ENCODE data around the gene RELN. TPM values are rescaled to one million over a fixed set of nuclear protein-coding genes. Genes with fewer than 3 reads are reported as not detected.

RELN gene
- total RNA-seq, 4 donors from 2014 or later: 2.5 to 10.1 (median 6.5) TPM

- intact Hi-C loops (cut with DNase I): no loop called here
- Histone ChIP-seq H3K4me1 (no peaks in the 10 kb centered on the region), H3K4me3 (no peak overlapping the region), H3K36me3 (no peaks in the 10 kb centered on the region), H3K27ac (replicated peaks in 1 of 4) (no peak overlapping the region), H3K9me3 (no peaks in the 10 kb centered on the region), H3K27me3 (no peaks in the 10 kb centered on the region)
- TF ChIP-seq CTCF (IDR thresholded peaks at IDR 0.05) (no peak), POLR2A (IDR thresholded peaks at IDR 0.05; ENCODE audit: low read depth) (no peak)
- WGBS: 84% methylated on average over 3 of the region's 3 CpGs
- no peak for DNase-seq (ENCODE audit: extremely low spot score)
Observed at GRCh38 chr7:103859709-103860108, 129.7 kb downstream of the RELN start.

DNA sequence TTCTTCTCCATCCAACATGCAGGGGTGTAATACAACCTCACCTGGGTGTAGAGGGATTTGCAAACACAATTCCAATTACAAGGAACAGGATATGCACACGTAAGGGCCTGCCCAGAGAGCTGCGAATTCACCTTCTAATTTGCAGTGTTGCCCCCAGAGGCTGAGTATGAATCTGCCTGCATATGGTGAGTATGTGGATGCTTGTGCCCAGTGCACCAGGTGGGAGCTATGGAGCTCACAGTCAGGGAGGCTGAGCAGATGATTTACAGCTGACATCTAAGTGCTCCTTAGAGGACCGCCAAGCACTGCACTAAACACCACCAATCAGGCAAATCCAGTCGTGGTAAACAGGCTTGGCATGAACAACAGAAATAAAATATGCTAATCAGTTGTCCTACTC is 132.0 kb downstream of the RELN start:
- Histone ChIP-seq H3K27ac (replicated peaks in 1 of 4) (no peak overlapping the region), H3K4me1 (no peaks in the 10 kb centered on the region), H3K36me3 (no peaks in the 10 kb centered on the region), H3K27me3 (no peaks in the 10 kb centered on the region), H3K4me3 (no peak overlapping the region), H3K9me3 (no peaks in the 10 kb centered on the region)
- 55% methylated on average over 4 of the region's 4 CpGs for WGBS
- no peak for TF ChIP-seq POLR2AphosphoS5 (IDR thresholded peaks at IDR 0.05)
- no peak for TF ChIP-seq POLR2A (IDR thresholded peaks at IDR 0.05; ENCODE audit: low read depth)
- no peak for TF ChIP-seq EP300 (IDR thresholded peaks at IDR 0.05)
- TF ChIP-seq CTCF (IDR thresholded peaks at IDR 0.05): no peak
- intact Hi-C loops (cut with DNase I): no loop called here
- DNase-seq (ENCODE audit: extremely low spot score): no peak

DNA sequence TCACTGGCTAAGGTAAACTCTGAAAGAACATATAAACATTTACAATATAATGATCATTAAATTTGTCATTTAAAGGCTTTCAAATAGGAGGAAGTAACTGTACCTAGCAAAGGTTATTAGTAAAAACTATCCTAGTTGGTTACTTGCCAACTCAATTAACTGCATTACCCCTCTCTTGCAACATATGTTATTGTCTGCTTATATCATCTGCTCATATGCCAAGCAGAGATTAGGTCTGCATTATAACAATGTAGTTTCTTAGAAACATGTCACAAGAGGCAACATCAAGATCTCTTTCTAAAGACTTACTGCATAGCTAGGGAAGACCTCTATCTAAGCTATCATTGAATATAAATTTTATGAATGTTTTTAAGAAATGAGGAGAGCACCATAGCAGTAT is 132.5 kb downstream of the RELN start:
- no peak for TF ChIP-seq POLR2A (IDR thresholded peaks at IDR 0.05; ENCODE audit: low read depth)
- TF ChIP-seq POLR2AphosphoS5 (IDR thresholded peaks at IDR 0.05): no peak
- TF ChIP-seq EP300 (IDR thresholded peaks at IDR 0.05): no peak
- no peak for TF ChIP-seq CTCF (IDR thresholded peaks at IDR 0.05)
- DNase-seq (ENCODE audit: extremely low spot score): no peak
- no peaks in the 10 kb centered on the region for H3K36me3 ChIP-seq
- H3K9me3 ChIP-seq: no peaks in the 10 kb centered on the region
- no peaks in the 10 kb centered on the region for H3K4me1 ChIP-seq
- no peak overlapping the region for H3K4me3 ChIP-seq
- H3K27ac ChIP-seq (replicated peaks in 1 of 4): no peak overlapping the region
- intact Hi-C loops (cut with DNase I): no loop called here
- H3K27me3 ChIP-seq: no peaks in the 10 kb centered on the region

DNA sequence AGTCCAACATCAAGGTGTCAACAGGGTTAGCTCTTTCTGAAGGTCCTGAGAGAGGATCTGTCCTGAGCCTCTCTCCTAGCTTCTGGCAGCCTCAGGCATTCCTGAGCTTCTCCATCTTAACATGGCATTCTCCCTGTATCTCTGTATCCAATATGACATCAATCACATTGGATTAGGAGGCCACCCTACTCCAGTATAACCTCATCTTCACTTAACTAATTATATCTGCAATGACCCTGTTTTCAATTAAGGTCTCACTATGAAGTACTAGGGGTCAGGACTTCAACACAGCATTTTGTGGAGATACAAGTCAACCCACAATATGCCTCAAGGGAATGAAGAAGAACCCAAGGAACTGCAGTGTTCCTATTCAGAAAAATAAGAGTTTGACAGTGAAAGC is 133.8 kb downstream of the RELN start:
- intact Hi-C loops (cut with DNase I): no loop called here
- Histone ChIP-seq H3K4me3 (no peak overlapping the region), H3K36me3 (no peaks in the 10 kb centered on the region), H3K27ac (replicated peaks in 1 of 4) (no peak overlapping the region), H3K9me3 (peaks cover 0 to 10% (median 0%) of the 10 kb centered on the region in 4 donors), H3K27me3 (no peaks in the 10 kb centered on the region), H3K4me1 (no peaks in the 10 kb centered on the region)
- DNase-seq (ENCODE audit: extremely low spot score): no peak
- TF ChIP-seq CTCF (IDR thresholded peaks at IDR 0.05) (no peak), EP300 (IDR thresholded peaks at IDR 0.05) (no peak), POLR2AphosphoS5 (IDR thresholded peaks at IDR 0.05) (no peak), POLR2A (IDR thresholded peaks at IDR 0.05; ENCODE audit: low read depth) (no peak)

DNA sequence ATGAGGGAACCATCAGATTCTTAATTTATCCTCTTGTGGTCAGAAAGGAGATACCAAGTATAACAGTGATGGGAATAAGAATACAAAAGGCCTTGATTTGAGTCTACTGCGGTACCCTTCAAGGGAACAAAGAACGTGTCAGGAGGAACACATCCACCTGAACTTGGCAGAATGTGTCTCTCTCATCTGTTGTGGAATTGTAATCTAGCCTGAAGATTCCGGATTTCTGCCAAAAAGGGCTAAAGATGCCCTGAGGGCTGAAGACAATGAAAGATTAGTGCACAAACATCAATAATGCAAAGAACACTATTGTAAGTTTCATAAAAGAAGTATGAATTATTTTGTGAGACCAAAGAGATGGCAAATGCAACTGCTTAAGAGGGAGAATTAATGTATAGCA is 134.8 kb downstream of the RELN start:
- Histone ChIP-seq H3K4me1 (no peaks in the 10 kb centered on the region), H3K27me3 (no peaks in the 10 kb centered on the region), H3K4me3 (no peak overlapping the region), H3K27ac (replicated peaks in 1 of 4) (no peak overlapping the region), H3K9me3 (peaks cover 0 to 10% (median 0%) of the 10 kb centered on the region in 4 donors), H3K36me3 (no peaks in the 10 kb centered on the region)
- WGBS: 73% methylated on average over 3 of the region's 3 CpGs
- TF ChIP-seq POLR2AphosphoS5 (IDR thresholded peaks at IDR 0.05) (no peak), POLR2A (IDR thresholded peaks at IDR 0.05; ENCODE audit: low read depth) (no peak), EP300 (IDR thresholded peaks at IDR 0.05) (no peak), CTCF (IDR thresholded peaks at IDR 0.05) (no peak)
- no peak for DNase-seq (ENCODE audit: extremely low spot score)
- intact Hi-C loops (cut with DNase I): no loop called here
